Cardiac muscle cell (in vitro differentiated cells and primary cell): Measurements from ENCODE around the gene GJB2. TPM values are rescaled to one million over a fixed set of nuclear protein-coding genes. Genes with fewer than 3 reads are reported as not detected.

Experiments used
- DNase-seq, 2 donors: peaks; one replicate each; pipeline versions ENCODE4 v3.0.0 to v3.0.0-alpha.2; 2010 to 2017; ENCODE audit warnings: low read depth in 1 of 2, low spot score in 1 of 2
- H3K27ac ChIP-seq: fragments of 200-600 bp; sonication (generic); 2 replicates; pipeline ENCODE4 v1.5.1; 2016
- H3K27me3 ChIP-seq: fragments of 200-600 bp; sonication (generic); 2 replicates; pipeline ENCODE4 v1.6.0; 2016; ENCODE audit warnings: control low read depth
- H3K36me3 ChIP-seq: fragments of 200-600 bp; sonication (generic); 2 replicates; pipeline ENCODE4 v1.5.1; 2016; ENCODE audit warnings: control low read depth
- H3K4me1 ChIP-seq: fragments of 200-600 bp; sonication (generic); 2 replicates; pipeline ENCODE4 v1.8.1; 2017; ENCODE audit warnings: low read depth, mild to moderate bottlenecking, mixed run types
- H3K4me3 ChIP-seq: fragments of 200-600 bp; sonication (generic); 2 replicates; pipeline ENCODE4 v1.5.1; 2016; ENCODE audit warnings: mild to moderate bottlenecking
- H3K9me3 ChIP-seq: fragments of 200-600 bp; sonication (generic); 2 replicates; pipeline ENCODE4 v1.5.1; 2017; ENCODE audit warnings: low read depth, mild to moderate bottlenecking, control low read depth
- CTCF ChIP-seq: IDR thresholded peaks from 2 replicates; pipeline ENCODE4 v1.5.1; 2012; ENCODE audit warnings: low read depth, mild to moderate bottlenecking, low read length
- polyA plus RNA-seq: library from polyadenylated mRNA; unstranded; fragments of >200 nt; fragmentation: Nextera tagmentation; extraction: Ambion mirVana; gene quantifications from 2 replicates; pipeline ENCODE4 v1.2.1, GENCODE V29; 2016
- total RNA-seq: library from RNA; depleted of rRNA; stranded (reverse); fragments of >200 nt; gene quantifications from 2 replicates; pipeline ENCODE4 v1.2.3, GENCODE V29; 2016

Gene GJB2
- total and polyA plus RNA-seq, 2 experiments from 2014 or later = 2.9 to 6.6 TPM

DNA sequence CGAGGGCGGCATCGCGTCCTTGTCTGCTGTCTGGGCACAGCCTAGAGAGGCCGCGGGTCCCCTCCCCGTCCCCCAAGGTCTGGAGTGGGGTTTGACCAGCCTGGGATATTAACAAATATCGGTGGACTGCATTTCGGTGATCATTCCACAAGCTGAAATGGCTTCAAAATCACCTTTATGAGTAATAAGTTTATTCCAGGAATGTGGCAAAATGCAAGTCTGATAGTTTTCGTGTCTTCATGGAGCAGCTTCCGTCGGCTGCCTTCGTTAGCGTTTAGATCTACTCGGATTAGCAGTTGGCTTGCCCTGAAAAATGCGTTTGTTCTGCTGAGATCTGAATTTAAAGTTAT lies 30.8 kb downstream of the GJB2 start:
- H3K4me3 ChIP-seq = peak overlapping the region; percentile 94
- peaks cover 4% of the 10 kb centered on the region for H3K4me1 ChIP-seq
- H3K36me3 ChIP-seq = no peaks in the 10 kb centered on the region
- no peak for DNase-seq
- TF ChIP-seq CTCF = no peak
- H3K9me3 ChIP-seq = no peaks in the 10 kb centered on the region
- peak overlapping the region; percentile 87 for H3K27ac ChIP-seq
- peaks cover 3% of the 10 kb centered on the region for H3K27me3 ChIP-seq

- peaks cover 3% of the 10 kb centered on the region for H3K27me3 ChIP-seq
- peaks cover 5% of the 10 kb centered on the region for H3K4me1 ChIP-seq
- peak; percentile 8 to 82 for DNase-seq
- no peaks in the 10 kb centered on the region for H3K36me3 ChIP-seq
- no peak for TF ChIP-seq CTCF
- H3K27ac ChIP-seq = peak overlapping the region; percentile 87
- H3K4me3 ChIP-seq = peak overlapping the region; percentile 94
- no peaks in the 10 kb centered on the region for H3K9me3 ChIP-seq
Measured at GRCh38 chr13:20161275-20161950, 31.3 kb downstream of the GJB2 start.

DNA sequence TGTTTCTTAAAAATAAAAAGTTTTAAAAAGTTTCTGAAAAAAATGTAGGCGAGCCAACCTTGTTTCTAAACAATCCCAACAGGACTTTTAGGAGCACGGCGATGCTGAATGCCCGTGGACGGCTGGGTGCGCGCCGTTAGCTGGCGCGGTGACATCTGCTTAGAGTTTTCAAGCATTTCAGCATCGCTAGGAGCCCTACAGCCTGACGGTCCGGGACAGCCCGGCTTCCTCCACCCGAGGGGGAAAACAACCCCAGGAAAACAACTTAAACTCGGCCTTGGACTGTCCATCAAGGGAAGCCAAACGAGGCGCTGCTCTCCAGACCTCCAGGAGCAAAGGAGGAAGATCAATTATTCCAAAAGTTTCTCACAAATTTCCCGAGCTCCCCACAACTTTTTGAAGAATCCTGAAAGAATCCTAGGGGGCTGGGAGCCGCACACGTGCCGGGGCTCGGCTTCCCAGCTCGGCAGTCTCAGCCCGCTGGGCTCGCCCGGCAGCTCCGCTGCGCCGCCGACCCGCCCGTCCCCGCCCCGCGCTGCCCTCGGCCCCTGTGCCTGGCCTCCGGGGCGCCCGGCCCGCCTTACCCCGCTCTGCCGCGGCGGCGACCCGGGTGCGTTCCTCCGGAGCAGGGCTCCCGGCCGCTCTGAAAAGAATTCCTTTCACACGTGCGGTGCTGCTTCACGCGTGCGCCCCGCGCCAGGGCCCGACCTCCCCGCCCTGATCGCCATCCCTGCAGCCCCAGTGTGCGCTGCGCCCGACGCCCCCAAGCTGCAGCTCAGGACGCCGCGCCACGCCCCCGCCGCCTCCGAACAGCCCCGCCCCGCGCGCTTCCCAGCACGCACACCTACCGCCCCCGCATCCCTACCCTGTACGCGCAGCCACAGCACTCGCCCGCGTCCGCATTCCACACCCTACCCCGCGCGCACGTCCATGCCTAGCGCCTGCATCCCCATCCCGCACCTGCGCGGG lies 32.1 kb downstream of the GJB2 start, which contains the start of gene GJA3:
Gene GJA3, minus strand, starts transcription at position 747 of the 969 bp plus-strand sequence. CDS start 17,764 bp downstream, outside the sequence.
- Histone ChIP-seq H3K27ac (peak within 1 kb of the TSS; percentile 87), H3K36me3 (no peaks in the 10 kb centered on the region), H3K4me1 (peaks cover 4% of the 10 kb centered on the region), H3K27me3 (peaks cover 3% of the 10 kb centered on the region), H3K4me3 (peak within 1 kb of the TSS; percentile 94), H3K9me3 (no peaks in the 10 kb centered on the region)
- DNase-seq = peak; percentile 22 to 86
- TF ChIP-seq CTCF = no peak

DNA sequence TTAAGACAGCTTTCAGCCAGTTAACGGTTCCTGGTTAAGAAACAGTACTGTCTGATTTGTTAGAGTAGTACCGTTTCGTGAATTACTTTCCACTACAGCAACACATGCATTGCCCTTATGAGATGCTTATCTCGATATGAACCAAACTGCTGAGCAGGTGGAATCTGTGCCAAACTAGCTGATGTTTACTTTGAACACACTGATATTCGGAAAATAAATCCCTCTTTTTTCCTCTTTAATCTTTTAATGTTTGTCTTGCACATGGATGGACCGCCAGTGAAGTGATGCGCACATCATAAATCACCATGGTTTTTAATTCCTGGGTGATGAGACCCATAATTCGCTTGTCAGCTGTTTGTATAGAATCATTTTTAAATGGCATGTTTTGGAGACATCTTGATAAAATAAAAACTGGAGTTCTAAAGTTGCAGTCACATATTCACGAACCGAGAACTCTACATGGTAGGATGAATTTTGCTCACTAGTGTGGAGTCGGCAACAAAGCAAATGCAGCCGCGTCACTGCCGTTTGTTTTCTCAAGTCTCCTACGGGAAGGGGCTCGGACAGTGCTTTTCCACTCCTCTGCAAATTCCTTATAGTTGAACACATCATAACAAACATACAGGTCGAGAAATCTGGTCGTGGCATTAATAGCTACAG lies 33.0 kb downstream of the GJB2 start:
- TF ChIP-seq CTCF = no peak
- peak; percentile 22 to 65 for DNase-seq
- Histone ChIP-seq H3K27me3 (peaks cover 3% of the 10 kb centered on the region), H3K27ac (peak overlapping the region; percentile 87), H3K4me3 (peak overlapping the region; percentile 94), H3K4me1 (peaks cover 4% of the 10 kb centered on the region), H3K36me3 (no peaks in the 10 kb centered on the region), H3K9me3 (no peaks in the 10 kb centered on the region)

GRCh38 chr13:20157151-20157796 lies 35.5 kb downstream of the GJB2 start:
- H3K4me1 ChIP-seq = peaks cover 9% of the 10 kb centered on the region
- H3K36me3 ChIP-seq = no peaks in the 10 kb centered on the region
- no peak for DNase-seq
- peak overlapping the region; percentile 8 for H3K4me3 ChIP-seq
- no peak for TF ChIP-seq CTCF
- H3K9me3 ChIP-seq = no peaks in the 10 kb centered on the region
- peaks cover 3% of the 10 kb centered on the region for H3K27me3 ChIP-seq
- H3K27ac ChIP-seq = no peak overlapping the region
